ENCODE measurements around the gene PCNT. TPM values are rescaled to one million over a fixed set of nuclear protein-coding genes. Genes with fewer than 3 reads are reported as not detected.

The PCNT gene
- polyA plus RNA-seq, 1 donor from 2014 or later = 28.2 TPM

- TF ChIP-seq EP300 (conservative IDR thresholded peaks at IDR 0.05; ENCODE audit: poor library complexity, severe bottlenecking) (no peak), EZH2 (IDR thresholded peaks at IDR 0.05; ENCODE audit: borderline replicate concordance, insufficient read depth, low read length, poor library complexity, severe bottlenecking) (no peak), POLR2AphosphoS5 (IDR thresholded peaks at IDR 0.05) (no peak), CTCF (IDR thresholded peaks at IDR 0.05; ENCODE audit: poor library complexity, severe bottlenecking) (no peak), SMC3 (conservative IDR thresholded peaks at IDR 0.05; ENCODE audit: poor library complexity) (no peak), MXI1 (conservative IDR thresholded peaks at IDR 0.05; ENCODE audit: poor library complexity, severe bottlenecking) (no peak), TAF1 (IDR thresholded peaks at IDR 0.05; ENCODE audit: low read depth) (no peak), RAD21 (conservative IDR thresholded peaks at IDR 0.05) (no peak), REST (IDR thresholded peaks at IDR 0.05; ENCODE audit: borderline replicate concordance) (no peak)
- Histone ChIP-seq H3K9me2 (ENCODE audit: insufficient read depth, low read length) (no peaks in the 10 kb centered on the region), H3K9ac (ENCODE audit: low read length) (no peak overlapping the region), H3K4me2 (ENCODE audit: low read length) (no peak overlapping the region), H3K36me3 (ENCODE audit: insufficient read depth, low read length) (no peaks in the 10 kb centered on the region), H3K27ac (ENCODE audit: low read length) (no peak overlapping the region), H3K9me3 (ENCODE audit: low read length) (no peaks in the 10 kb centered on the region), H3K79me2 (replicated peaks; ENCODE audit: insufficient read depth, low read length) (no peaks in the 10 kb centered on the region), H2AFZ (ENCODE audit: low read depth, low read length) (no peak overlapping the region), H4K20me1 (ENCODE audit: insufficient read depth) (no peaks in the 10 kb centered on the region), H3F3A (ENCODE audit: insufficient read depth, low read length, poor library complexity, severe bottlenecking) (no peaks in the 10 kb centered on the region), H3K27me3 (ENCODE audit: insufficient read depth, low read depth, low read length) (no peaks in the 10 kb centered on the region), H3K4me3 (ENCODE audit: low read length) (no peak overlapping the region)
Measured at GRCh38 chr21:46483300-46484295, 159.6 kb downstream of the PCNT start.

GRCh38 chr21:46486481-46487126, 162.6 kb downstream of the PCNT start:
- Histone ChIP-seq H3K9me3 (ENCODE audit: low read length) (no peaks in the 10 kb centered on the region), H3F3A (ENCODE audit: insufficient read depth, low read length, poor library complexity, severe bottlenecking) (no peaks in the 10 kb centered on the region), H3K36me3 (ENCODE audit: insufficient read depth, low read length) (no peaks in the 10 kb centered on the region), H3K27me3 (ENCODE audit: insufficient read depth, low read depth, low read length) (no peaks in the 10 kb centered on the region), H3K27ac (ENCODE audit: low read length) (no peak overlapping the region), H3K9me2 (ENCODE audit: insufficient read depth, low read length) (no peaks in the 10 kb centered on the region), H3K4me2 (ENCODE audit: low read length) (no peak overlapping the region), H3K9ac (ENCODE audit: low read length) (no peak overlapping the region), H4K20me1 (ENCODE audit: insufficient read depth) (no peaks in the 10 kb centered on the region), H2AFZ (ENCODE audit: low read depth, low read length) (no peak overlapping the region), H3K4me3 (ENCODE audit: low read length) (no peak overlapping the region), H3K79me2 (replicated peaks; ENCODE audit: insufficient read depth, low read length) (no peaks in the 10 kb centered on the region)
- TF ChIP-seq POLR2AphosphoS5 (IDR thresholded peaks at IDR 0.05) (no peak), REST (IDR thresholded peaks at IDR 0.05; ENCODE audit: borderline replicate concordance) (no peak), EP300 (conservative IDR thresholded peaks at IDR 0.05; ENCODE audit: poor library complexity, severe bottlenecking) (no peak), SMC3 (conservative IDR thresholded peaks at IDR 0.05; ENCODE audit: poor library complexity) (no peak), TAF1 (IDR thresholded peaks at IDR 0.05; ENCODE audit: low read depth) (no peak), CTCF (IDR thresholded peaks at IDR 0.05; ENCODE audit: poor library complexity, severe bottlenecking) (no peak), MXI1 (conservative IDR thresholded peaks at IDR 0.05; ENCODE audit: poor library complexity, severe bottlenecking) (no peak), RAD21 (conservative IDR thresholded peaks at IDR 0.05) (no peak), EZH2 (IDR thresholded peaks at IDR 0.05; ENCODE audit: borderline replicate concordance, insufficient read depth, low read length, poor library complexity, severe bottlenecking) (no peak)
